ENCODE measurements around the gene ANKRD23.

- TF ChIP-seq CTCF (conservative IDR thresholded peaks at IDR 0.05; ENCODE audit: low read length) (no peak), EZH2phosphoT487 (IDR thresholded peaks at IDR 0.05; ENCODE audit: borderline replicate concordance, low read depth, low read length) (no peak)
These were observed 43.7 kb upstream of the ANKRD23 start for GRCh38 chr2:96887493-96888012.

Data from OCI-LY7 (cell line).